Measurements from ENCODE around the gene FAM161A. TPM values are rescaled to one million over a fixed set of nuclear protein-coding genes. Genes with fewer than 3 reads are reported as not detected.
"Not testable (repeated sequence)": the region's sequence is repeated elsewhere in the genome, so short reads cannot be mapped to it uniquely, and the experiment has no call there.

Gene FAM161A
- total RNA-seq, 2 experiments from 2014 or later, result 0.91 to 1.0 TPM

GRCh38 chr2:61816480-61817355, 37.1 kb downstream of the FAM161A start:
- ATAC-seq (ENCODE audit: poor library complexity) (no peak), DNase-seq (no peak)
- H3K4me1 Mint-ChIP-seq (ENCODE audit: low read depth), result no peaks in the 10 kb centered on the region
- H3K36me3 Mint-ChIP-seq (ENCODE audit: low read depth), result no peaks in the 10 kb centered on the region
- Histone ChIP-seq H3K27ac (ENCODE audit: low read depth in 1 of 2, low read length in 2 of 2) (no peak overlapping the region), H3K36me3 (ENCODE audit: insufficient read depth, low read length) (no peaks in the 10 kb centered on the region), H3K27me3 (ENCODE audit: control insufficient read depth in 1 of 2, insufficient read depth in 2 of 2, low read length in 2 of 2) (no peaks in the 10 kb centered on the region), H3K9me3 (ENCODE audit: control insufficient read depth in 1 of 2, insufficient read depth in 1 of 2, low read length in 2 of 2) (no peaks in the 10 kb centered on the region), H3K4me1 (ENCODE audit: insufficient read depth, low read length) (no peaks in the 10 kb centered on the region), H3K4me3 (ENCODE audit: low read length) (no peak overlapping the region)
- ChIA-PET CTCF (no interaction called here), POLR2A (no interaction called here)
- intact Hi-C loops (cut with DNase I, micrococcal nuclease), result no loop called here
- H3K9me3 Mint-ChIP-seq, result no peaks in the 10 kb centered on the region
- peaks cover 3% of the 10 kb centered on the region for H3K27me3 Mint-ChIP-seq
- no peak overlapping the region for H3K27ac Mint-ChIP-seq
- no peak overlapping the region for H3K4me3 Mint-ChIP-seq
- TF ChIP-seq CTCF (IDR thresholded peaks at IDR 0.05), result no peak

- no peak overlapping the region for H3K27ac Mint-ChIP-seq
- TF ChIP-seq CTCF (IDR thresholded peaks at IDR 0.05), result no peak
- H3K4me1 ChIP-seq (ENCODE audit: insufficient read depth, low read length), result no peaks in the 10 kb centered on the region
- H3K36me3 ChIP-seq (ENCODE audit: insufficient read depth, low read length), result no peaks in the 10 kb centered on the region
- CTCF ChIA-PET, result no interaction called here
- H3K4me3 ChIP-seq (ENCODE audit: low read length), result no peak overlapping the region
- no peak overlapping the region for H3K27ac ChIP-seq (ENCODE audit: low read depth in 1 of 2, low read length in 2 of 2)
- POLR2A ChIA-PET, result no interaction called here
- no peaks in the 10 kb centered on the region for H3K9me3 ChIP-seq (ENCODE audit: control insufficient read depth in 1 of 2, insufficient read depth in 1 of 2, low read length in 2 of 2)
- H3K4me3 Mint-ChIP-seq, result no peak overlapping the region
- H3K36me3 Mint-ChIP-seq (ENCODE audit: low read depth), result no peaks in the 10 kb centered on the region
- no peaks in the 10 kb centered on the region for H3K4me1 Mint-ChIP-seq (ENCODE audit: low read depth)
- intact Hi-C loops (cut with DNase I, micrococcal nuclease), result no loop called here
- H3K27me3 Mint-ChIP-seq, result peaks cover 3% of the 10 kb centered on the region
- DNase-seq (no peak), ATAC-seq (ENCODE audit: poor library complexity) (no peak)
- H3K27me3 ChIP-seq (ENCODE audit: control insufficient read depth in 1 of 2, insufficient read depth in 2 of 2, low read length in 2 of 2), result no peaks in the 10 kb centered on the region
- no peaks in the 10 kb centered on the region for H3K9me3 Mint-ChIP-seq
Measured at GRCh38 chr2:61814539-61815160, 39.2 kb downstream of the FAM161A start.

DNA sequence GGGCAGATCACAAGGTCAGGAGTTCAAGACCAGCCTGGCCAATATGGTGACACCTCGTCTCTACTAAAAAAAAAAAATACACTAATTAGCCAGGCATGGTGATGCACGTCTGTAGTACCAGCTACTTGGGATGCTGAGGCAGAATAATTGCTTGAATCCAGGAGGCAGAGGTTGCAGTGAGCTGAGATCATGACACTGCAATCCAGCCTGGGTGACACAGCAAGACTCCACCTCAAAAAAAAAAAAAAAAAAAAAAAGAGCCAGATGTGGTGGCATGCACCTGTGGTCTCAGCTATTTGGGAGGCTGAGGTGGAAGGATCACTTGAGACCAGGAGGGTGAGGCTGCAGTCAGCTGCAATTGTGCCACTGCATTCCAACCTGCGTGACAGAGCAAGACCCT, 40.5 kb downstream of the FAM161A start:
- H3K27ac Mint-ChIP-seq; DNase-seq; H3K27me3 Mint-ChIP-seq; ATAC-seq (ENCODE audit: poor library complexity); H3K36me3 Mint-ChIP-seq (ENCODE audit: low read depth); POLR2A ChIA-PET; intact Hi-C loops (cut with DNase I, micrococcal nuclease); H3K4me3 Mint-ChIP-seq; H3K27me3 ChIP-seq (ENCODE audit: control insufficient read depth in 1 of 2, insufficient read depth in 2 of 2, low read length in 2 of 2); H3K9me3 ChIP-seq (ENCODE audit: control insufficient read depth in 1 of 2, insufficient read depth in 1 of 2, low read length in 2 of 2); H3K4me3 ChIP-seq (ENCODE audit: low read length); H3K36me3 ChIP-seq (ENCODE audit: insufficient read depth, low read length); H3K4me1 ChIP-seq (ENCODE audit: insufficient read depth, low read length); H3K27ac ChIP-seq (ENCODE audit: low read depth in 1 of 2, low read length in 2 of 2); H3K9me3 Mint-ChIP-seq; H3K4me1 Mint-ChIP-seq (ENCODE audit: low read depth): not testable (repeated sequence)
- CTCF ChIA-PET, result interaction anchor here (0.7 kb wide), 1 partner anchor 59 kb away, joined by 3 read pairs; no protein-coding TSS in a partner anchor
